MM.1S (cell line): ENCODE measurements around the gene PPP1R8.

Experiments
- CTCF ChIP-seq: fragments of 300-600 bp; sonication (generic); IDR thresholded peaks from 2 replicates; pipeline ENCODE4 v1.5.1; 2016; ENCODE audit warnings: antibody characterized with exemption, low read length, mixed read lengths
- EZH2 ChIP-seq: fragments of 300-600 bp; sonication (generic); optimal IDR thresholded peaks from 2 replicates; pipeline ENCODE3; 2017; ENCODE audit warnings: low read depth, mild to moderate bottlenecking, antibody characterized with exemption, low read length, mixed read lengths
- EZH2phosphoT487 ChIP-seq: fragments of 300-600 bp; sonication (generic); IDR thresholded peaks from 2 replicates; pipeline ENCODE4 v1.6.1; 2018; ENCODE audit warnings: antibody characterized with exemption, low read length

DNA sequence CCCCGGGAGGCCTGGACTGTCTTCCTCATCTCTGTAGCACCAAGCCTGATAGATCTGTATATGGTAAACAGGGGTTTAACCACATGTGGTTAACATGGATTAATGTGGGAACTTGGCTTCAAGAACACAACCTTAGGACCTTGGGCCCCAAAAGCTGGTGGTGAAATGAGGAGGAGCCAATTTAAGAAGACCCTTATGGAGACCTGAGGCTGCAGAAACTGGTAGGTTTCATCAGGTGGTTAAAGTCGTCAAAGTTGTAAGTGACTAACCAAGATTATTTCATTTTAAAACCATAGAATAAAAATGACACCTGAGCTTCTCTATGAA, 55.7 kb downstream of the PPP1R8 start:
- TF ChIP-seq CTCF (no peak), EZH2 (no peak), EZH2phosphoT487 (no peak)
